Fibroblast of peridontal ligament (primary cell): Measurements from ENCODE around the gene USF2.
"Not testable (repeated sequence)": the region's sequence is repeated elsewhere in the genome, so short reads cannot be mapped to it uniquely, and the experiment has no call there.

ENCODE experiments used
- DNase-seq: peaks from one replicate; pipeline ENCODE4 v3.0.0-alpha.2; 2010; ENCODE audit errors: extremely low read depth

USF2 gene

GRCh38 chr19:35284153-35285094 lies 15.7 kb downstream of the USF2 start:
- DNase-seq, result no peak

GRCh38 chr19:35285095-35285449 lies 16.3 kb downstream of the USF2 start:
- no peak for DNase-seq

- not testable (repeated sequence) for DNase-seq
Observed at GRCh38 chr19:35285465-35285864, 16.7 kb downstream of the USF2 start.

GRCh38 chr19:35286101-35286500 lies 17.3 kb downstream of the USF2 start:
- DNase-seq, result not testable (repeated sequence)

- no peak for DNase-seq
Observed at GRCh38 chr19:35287713-35288112, 19.0 kb downstream of the USF2 start.

GRCh38 chr19:35288331-35288730 lies 19.6 kb downstream of the USF2 start:
- no peak for DNase-seq

GRCh38 chr19:35288906-35289305 lies 20.1 kb downstream of the USF2 start:
- DNase-seq, result no peak

GRCh38 chr19:35290381-35291127 lies 21.8 kb downstream of the USF2 start:
- DNase-seq, result no peak

- DNase-seq, result no peak
Observed at GRCh38 chr19:35291259-35291658, 22.5 kb downstream of the USF2 start.

- DNase-seq, result no peak
Observed at GRCh38 chr19:35291916-35292315, 23.2 kb downstream of the USF2 start, which contains the start of gene MAG. Gene MAG (plus strand): TSS chr19:35292161. CDS start chr19:35295409, 3,248 bp downstream.

GRCh38 chr19:35292421-35293362 lies 23.9 kb downstream of the USF2 start:
- DNase-seq, result no peak

GRCh38 chr19:35293363-35293739 lies 24.6 kb downstream of the USF2 start:
- no peak for DNase-seq

GRCh38 chr19:35293808-35294207 lies 25.0 kb downstream of the USF2 start:
- DNase-seq, result no peak

GRCh38 chr19:35294328-35294727 lies 25.6 kb downstream of the USF2 start:
- DNase-seq, result no peak

GRCh38 chr19:35294859-35295791 lies 26.4 kb downstream of the USF2 start:
- DNase-seq, result no peak

GRCh38 chr19:35295792-35296462 lies 27.2 kb downstream of the USF2 start:
- no peak for DNase-seq

GRCh38 chr19:35296644-35297514 lies 28.1 kb downstream of the USF2 start:
- DNase-seq, result no peak

GRCh38 chr19:35297515-35297848 lies 28.7 kb downstream of the USF2 start:
- no peak for DNase-seq

- DNase-seq, result no peak
Observed at GRCh38 chr19:35297922-35298321, 29.2 kb downstream of the USF2 start.
